SK-N-MC (cell line): ENCODE results near the gene SESN2.

Experiments
- DNase-seq: peaks from one replicate; pipeline ENCODE4 v3.0.0-alpha.2; 2011; ENCODE audit warnings: low read depth, low spot score
- H3K27ac ChIP-seq: fragments of 200-600 bp; sonication (generic); 2 replicates; pipeline ENCODE4 v1.5.1; 2016; ENCODE audit warnings: mixed run types
- H3K36me3 ChIP-seq: fragments of 200-600 bp; sonication (generic); 2 replicates; pipeline ENCODE4 v1.6.1; 2017; ENCODE audit warnings: antibody characterized with exemption, low read length, mixed read lengths; ENCODE audit not compliant: insufficient read depth
- H3K4me3 ChIP-seq: fragments of 200-600 bp; sonication (generic); 2 replicates; pipeline ENCODE4 v1.5.1; 2016
- H3K9ac ChIP-seq: fragments of 200-600 bp; sonication (generic); 2 replicates; pipeline ENCODE4 v1.8.0; 2017; ENCODE audit warnings: mixed run types, mixed read lengths; ENCODE audit not compliant: insufficient read length
- H3K9me3 ChIP-seq: fragments of 200-600 bp; sonication (generic); 2 replicates; pipeline ENCODE4 v1.6.1; 2017; ENCODE audit warnings: low read depth, mild to moderate bottlenecking, antibody characterized with exemption, low read length, moderate library complexity, mixed read lengths
- EZH2 ChIP-seq: fragments of 200-600 bp; sonication (generic); IDR thresholded peaks from one replicate; pipeline ENCODE4 v1.6.1; 2017; ENCODE audit warnings: antibody characterized with exemption
- FOXP2 ChIP-seq: optimal IDR thresholded peaks from 2 replicates; pipeline ENCODE3; 2011; ENCODE audit warnings: mild to moderate bottlenecking, moderate library complexity; ENCODE audit not compliant: insufficient read depth; ENCODE audit errors: extremely low read length, control extremely low read depth
- POLR2AphosphoS5 ChIP-seq: IDR thresholded peaks from 2 replicates; pipeline ENCODE4 v1.6.1; 2012; ENCODE audit warnings: mild to moderate bottlenecking, low read depth, low read length, borderline replicate concordance

The SESN2 gene

GRCh38 chr1:28302247-28302646, 42.9 kb downstream of the SESN2 start:
- H3K27ac ChIP-seq = no peak overlapping the region
- no peak overlapping the region for H3K4me3 ChIP-seq
- DNase-seq = no peak
- no peaks in the 10 kb centered on the region for H3K9me3 ChIP-seq
- TF ChIP-seq POLR2AphosphoS5 = no peak
- TF ChIP-seq FOXP2 = no peak
- TF ChIP-seq EZH2 = no peak
- H3K36me3 ChIP-seq = no peaks in the 10 kb centered on the region
- no peak overlapping the region for H3K9ac ChIP-seq

GRCh38 chr1:28306301-28306949, 47.1 kb downstream of the SESN2 start:
- TF ChIP-seq EZH2 (no peak), FOXP2 (no peak), POLR2AphosphoS5 (no peak)
- no peak overlapping the region for H3K27ac ChIP-seq
- DNase-seq = no peak

DNA sequence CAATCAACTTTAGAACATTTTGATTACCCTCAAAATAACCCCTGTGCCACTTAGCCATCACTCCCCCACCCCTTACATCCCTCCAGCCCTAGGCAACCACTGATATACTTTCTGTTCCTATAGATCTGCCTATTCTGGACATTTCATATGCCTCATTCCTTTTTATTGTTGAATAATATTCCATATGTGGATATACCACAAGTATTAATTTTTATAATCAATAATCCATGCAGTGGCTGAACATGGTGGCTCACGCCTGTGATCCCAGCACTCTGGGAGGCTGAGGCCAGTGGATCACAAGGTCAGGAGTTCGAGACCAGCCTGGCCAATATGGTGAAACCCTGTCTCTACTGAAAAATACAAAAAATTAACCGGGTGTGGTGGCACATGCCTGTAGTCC, 49.4 kb downstream of the SESN2 start:
- Histone ChIP-seq H3K9ac (no peak overlapping the region), H3K27ac (no peak overlapping the region), H3K36me3 (no peaks in the 10 kb centered on the region), H3K9me3 (no peaks in the 10 kb centered on the region), H3K4me3 (no peak overlapping the region)
- no peak for TF ChIP-seq FOXP2
- no peak for TF ChIP-seq EZH2
- no peak for TF ChIP-seq POLR2AphosphoS5
- no peak for DNase-seq

More at GRCh38 chr1:28306301-28306949, 47.1 kb downstream of the SESN2 start:
- no peaks in the 10 kb centered on the region for H3K36me3 ChIP-seq
- no peaks in the 10 kb centered on the region for H3K9me3 ChIP-seq
- no peak overlapping the region for H3K9ac ChIP-seq
- H3K4me3 ChIP-seq = no peak overlapping the region

- DNase-seq = no peak
- Histone ChIP-seq H3K4me3 (no peak overlapping the region), H3K9me3 (no peaks in the 10 kb centered on the region), H3K36me3 (no peaks in the 10 kb centered on the region), H3K9ac (no peak overlapping the region), H3K27ac (no peak overlapping the region)
- no peak for TF ChIP-seq FOXP2
- no peak for TF ChIP-seq POLR2AphosphoS5
- no peak for TF ChIP-seq EZH2
Observed at GRCh38 chr1:28309702-28310101, 50.4 kb downstream of the SESN2 start.

- Histone ChIP-seq H3K9me3 (no peaks in the 10 kb centered on the region), H3K9ac (no peak overlapping the region), H3K36me3 (no peaks in the 10 kb centered on the region), H3K4me3 (no peak overlapping the region), H3K27ac (no peak overlapping the region)
- no peak for DNase-seq
- TF ChIP-seq EZH2 = no peak
- no peak for TF ChIP-seq POLR2AphosphoS5
- TF ChIP-seq FOXP2 = no peak
Observed at GRCh38 chr1:28313702-28314546, 54.6 kb downstream of the SESN2 start.

GRCh38 chr1:28314547-28314941, 55.2 kb downstream of the SESN2 start:
- no peaks in the 10 kb centered on the region for H3K9me3 ChIP-seq
- no peak overlapping the region for H3K27ac ChIP-seq
- no peak for TF ChIP-seq POLR2AphosphoS5
- no peak for TF ChIP-seq FOXP2
- TF ChIP-seq EZH2 = no peak
- no peak overlapping the region for H3K4me3 ChIP-seq
- H3K36me3 ChIP-seq = no peaks in the 10 kb centered on the region
- no peak for DNase-seq
- H3K9ac ChIP-seq = no peak overlapping the region

DNA sequence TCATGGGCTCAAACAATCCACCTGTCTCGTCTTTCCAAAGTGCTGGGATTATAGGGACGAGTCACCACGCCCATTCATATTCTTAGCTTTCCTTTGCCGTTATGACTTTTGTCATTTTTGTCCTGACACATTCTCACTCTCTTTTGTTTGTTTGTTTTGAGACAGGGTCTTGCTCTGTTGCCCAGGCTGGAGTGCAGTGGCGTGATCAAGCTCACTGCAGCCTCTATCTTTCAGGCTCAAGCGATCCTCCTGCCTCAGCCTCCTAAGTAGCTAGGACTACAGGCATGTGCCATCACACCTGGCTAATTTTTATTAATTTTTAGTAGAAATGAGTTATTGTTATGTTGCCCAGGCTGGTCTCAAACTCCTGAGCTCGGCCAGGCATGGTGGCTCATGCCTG, 57.7 kb downstream of the SESN2 start:
- no peak overlapping the region for H3K9ac ChIP-seq
- no peak overlapping the region for H3K27ac ChIP-seq
- no peak overlapping the region for H3K4me3 ChIP-seq
- H3K9me3 ChIP-seq = no peaks in the 10 kb centered on the region
- DNase-seq = no peak
- no peak for TF ChIP-seq POLR2AphosphoS5
- TF ChIP-seq EZH2 = no peak
- TF ChIP-seq FOXP2 = no peak
- H3K36me3 ChIP-seq = no peaks in the 10 kb centered on the region

GRCh38 chr1:28322194-28322593, 62.9 kb downstream of the SESN2 start:
- Histone ChIP-seq H3K4me3 (no peak overlapping the region), H3K27ac (no peak overlapping the region), H3K36me3 (no peaks in the 10 kb centered on the region), H3K9ac (no peak overlapping the region), H3K9me3 (no peaks in the 10 kb centered on the region)
- TF ChIP-seq POLR2AphosphoS5 (no peak), FOXP2 (no peak), EZH2 (no peak)
- no peak for DNase-seq
